ES-I3 (cell line): ENCODE results near the gene VPREB1.
"Not testable (repeated sequence)": the region's sequence is repeated elsewhere in the genome, so short reads cannot be mapped to it uniquely, and the experiment has no call there.

Experiments used
- H3K36me3 ChIP-seq: 2 replicates; pipeline ENCODE4 v1.6.1; 2013; ENCODE audit warnings: mild to moderate bottlenecking, low read length, control low read depth, moderate library complexity; ENCODE audit not compliant: insufficient read depth
- H3K4me1 ChIP-seq: 2 replicates; pipeline ENCODE4 v1.6.1; 2013; ENCODE audit warnings: mild to moderate bottlenecking, control low read depth, low read length; ENCODE audit not compliant: insufficient read depth
- H3K9ac ChIP-seq: 2 replicates; pipeline ENCODE4 v1.6.1; 2013; ENCODE audit warnings: low read depth, mild to moderate bottlenecking, low read length, moderate library complexity
- H3K9me3 ChIP-seq: 2 replicates; pipeline ENCODE4 v1.6.1; 2013; ENCODE audit warnings: mild to moderate bottlenecking, low read length, moderate library complexity; ENCODE audit not compliant: control insufficient read depth, insufficient read depth

The VPREB1 gene

GRCh38 chr22:22246706-22247105 is 2.1 kb downstream of the VPREB1 start:
- Histone ChIP-seq H3K4me1 (no peaks in the 10 kb centered on the region), H3K36me3 (no peaks in the 10 kb centered on the region), H3K9ac (no peak overlapping the region), H3K9me3 (no peaks in the 10 kb centered on the region)

GRCh38 chr22:22248878-22249277 is 4.3 kb downstream of the VPREB1 start:
- Histone ChIP-seq H3K36me3 (no peaks in the 10 kb centered on the region), H3K9ac (no peak overlapping the region), H3K4me1 (no peaks in the 10 kb centered on the region)

GRCh38 chr22:22250651-22251050 is 6.1 kb downstream of the VPREB1 start:
- not testable (repeated sequence) for H3K36me3 ChIP-seq, H3K9me3 ChIP-seq, H3K9ac ChIP-seq, H3K4me1 ChIP-seq

More at GRCh38 chr22:22248878-22249277, 4.3 kb downstream of the VPREB1 start:
- no peaks in the 10 kb centered on the region for H3K9me3 ChIP-seq

GRCh38 chr22:22256133-22256532 is 11.5 kb downstream of the VPREB1 start:
- not testable (repeated sequence) for H3K4me1 ChIP-seq, H3K36me3 ChIP-seq, H3K9me3 ChIP-seq, H3K9ac ChIP-seq

GRCh38 chr22:22258597-22259415 is 14.2 kb downstream of the VPREB1 start:
- not testable (repeated sequence) for H3K9ac ChIP-seq, H3K36me3 ChIP-seq, H3K9me3 ChIP-seq, H3K4me1 ChIP-seq

GRCh38 chr22:22260169-22260568 is 15.6 kb downstream of the VPREB1 start:
- not testable (repeated sequence) for H3K36me3 ChIP-seq, H3K9me3 ChIP-seq, H3K9ac ChIP-seq

GRCh38 chr22:22260586-22260985 is 16.0 kb downstream of the VPREB1 start:
- H3K9me3 ChIP-seq, H3K4me1 ChIP-seq: not testable (repeated sequence)

More at GRCh38 chr22:22260169-22260568, 15.6 kb downstream of the VPREB1 start:
- not testable (repeated sequence) for H3K4me1 ChIP-seq

GRCh38 chr22:22262332-22263074 is 17.9 kb downstream of the VPREB1 start:
- not testable (repeated sequence) for H3K36me3 ChIP-seq, H3K9ac ChIP-seq, H3K4me1 ChIP-seq, H3K9me3 ChIP-seq

More at GRCh38 chr22:22260586-22260985, 16.0 kb downstream of the VPREB1 start:
- not testable (repeated sequence) for H3K36me3 ChIP-seq, H3K9ac ChIP-seq

GRCh38 chr22:22263823-22264222 is 19.2 kb downstream of the VPREB1 start:
- not testable (repeated sequence) for H3K9me3 ChIP-seq, H3K9ac ChIP-seq, H3K36me3 ChIP-seq, H3K4me1 ChIP-seq

GRCh38 chr22:22270036-22270676 is 25.6 kb downstream of the VPREB1 start:
- H3K4me1 ChIP-seq, H3K9me3 ChIP-seq, H3K36me3 ChIP-seq, H3K9ac ChIP-seq: not testable (repeated sequence)

- not testable (repeated sequence) for H3K9ac ChIP-seq, H3K4me1 ChIP-seq, H3K36me3 ChIP-seq, H3K9me3 ChIP-seq
Measured at GRCh38 chr22:22277423-22277822, 32.8 kb downstream of the VPREB1 start.

- not testable (repeated sequence) for H3K9ac ChIP-seq, H3K36me3 ChIP-seq, H3K9me3 ChIP-seq, H3K4me1 ChIP-seq
Measured at GRCh38 chr22:22284962-22285756, 40.6 kb downstream of the VPREB1 start.

- H3K36me3 ChIP-seq, H3K9me3 ChIP-seq, H3K9ac ChIP-seq, H3K4me1 ChIP-seq: not testable (repeated sequence)
Measured at GRCh38 chr22:22286390-22287105, 42.0 kb downstream of the VPREB1 start.
